LNCaP clone FGC (cell line): ENCODE measurements around the gene TNFRSF17.

ENCODE experiments used
- DNase-seq: peaks from one replicate; pipeline ENCODE4 v3.0.0-alpha.2; 2011; ENCODE audit warnings: low read depth
- H3K4me3 ChIP-seq: 2 replicates; pipeline ENCODE4 v1.5.1; 2011; ENCODE audit warnings: mild to moderate bottlenecking, low read depth, low read length, control low read depth
- CTCF ChIP-seq: IDR thresholded peaks from 2 replicates; pipeline ENCODE4 v1.5.1; 2012; ENCODE audit warnings: mild to moderate bottlenecking; ENCODE audit not compliant: control insufficient read depth, insufficient read depth; ENCODE audit errors: extremely low read depth

The TNFRSF17 gene

GRCh38 chr16:11996433-11997330 lies 31.7 kb downstream of the TNFRSF17 start:
- TF ChIP-seq CTCF, result no peak
- no peak for DNase-seq
- H3K4me3 ChIP-seq, result no peak overlapping the region

- no peak for TF ChIP-seq CTCF
- DNase-seq, result no peak
- no peak overlapping the region for H3K4me3 ChIP-seq
These were observed 35.0 kb downstream of the TNFRSF17 start for GRCh38 chr16:12000032-12000431.

DNA sequence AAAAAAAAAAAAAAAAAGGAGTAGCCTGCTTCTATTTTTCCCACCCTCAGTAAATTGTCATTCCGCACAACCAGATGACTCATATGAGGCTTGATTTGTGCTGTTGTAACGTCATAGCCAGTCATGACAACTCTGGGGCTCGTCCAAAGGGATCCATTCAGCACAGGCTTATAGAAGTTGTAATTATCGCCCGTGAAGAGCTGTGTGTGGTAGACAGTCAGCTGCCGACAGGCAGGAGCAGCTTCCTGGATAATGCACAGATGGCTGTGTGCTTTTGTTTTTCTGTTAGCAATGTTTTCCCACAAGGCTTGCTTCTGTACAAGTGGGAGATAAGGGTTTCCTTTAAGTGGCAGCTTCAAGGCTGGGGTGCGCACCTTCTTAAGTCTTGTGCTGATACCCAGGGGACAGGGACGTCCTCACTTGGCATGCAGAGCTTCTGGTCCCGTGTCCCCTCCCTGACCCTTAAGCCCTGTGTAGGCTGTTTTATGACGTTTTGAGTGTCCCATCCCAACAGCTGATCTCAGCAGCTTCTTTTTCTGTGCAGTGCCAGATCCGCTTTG lies 37.5 kb downstream of the TNFRSF17 start:
- no peak overlapping the region for H3K4me3 ChIP-seq
- TF ChIP-seq CTCF, result no peak

DNA sequence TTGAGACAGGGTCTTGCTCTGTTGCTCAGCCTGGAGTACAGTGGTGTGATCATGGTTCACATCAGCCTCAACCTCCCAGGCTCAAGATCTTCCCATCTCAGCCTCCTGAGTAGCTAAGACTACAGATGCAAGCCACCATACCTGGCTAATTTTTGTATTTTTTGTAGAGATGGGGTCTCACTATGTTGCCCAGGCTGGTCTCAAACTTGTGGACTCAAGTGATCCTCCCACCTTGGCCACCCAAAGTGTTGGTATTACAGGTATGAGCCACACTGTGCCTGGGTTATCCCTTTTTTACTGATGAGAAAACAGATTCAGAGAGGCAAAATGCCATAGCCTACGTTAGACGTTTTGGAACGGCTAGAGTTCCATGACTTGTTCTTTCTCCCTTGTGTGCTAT lies 41.6 kb downstream of the TNFRSF17 start:
- no peak for DNase-seq
- H3K4me3 ChIP-seq, result no peak overlapping the region
- TF ChIP-seq CTCF, result no peak

More for the DNA sequence above, 37.5 kb downstream of the TNFRSF17 start:
- DNase-seq, result no peak

- no peak for DNase-seq
- no peak for TF ChIP-seq CTCF
- no peak overlapping the region for H3K4me3 ChIP-seq
These were observed 44.5 kb downstream of the TNFRSF17 start for GRCh38 chr16:12009462-12009861.

DNA sequence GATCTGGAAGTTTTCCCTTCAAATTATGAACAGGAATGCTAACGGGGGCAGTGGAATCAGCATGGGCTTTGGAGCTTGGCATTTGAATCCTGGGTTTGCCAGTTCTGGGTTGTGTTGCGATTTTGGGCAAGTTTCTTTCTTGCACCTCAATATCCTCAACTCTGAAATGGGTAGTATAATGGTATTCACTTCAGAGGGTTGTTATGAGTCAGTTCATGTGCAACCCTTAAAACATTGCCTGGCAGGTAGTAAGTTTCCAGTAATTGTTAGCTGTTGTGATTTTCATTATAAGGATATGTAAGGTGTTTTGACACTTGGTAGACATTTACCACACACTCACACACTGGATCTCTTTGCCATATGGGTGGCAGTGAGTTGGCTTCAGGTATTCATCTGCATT lies 44.9 kb downstream of the TNFRSF17 start:
- TF ChIP-seq CTCF, result no peak
- H3K4me3 ChIP-seq, result no peak overlapping the region
- DNase-seq, result no peak
